A172 (cell line): ENCODE results near the gene CHST5. TPM values are rescaled to one million over a fixed set of nuclear protein-coding genes. Genes with fewer than 3 reads are reported as not detected.

Source experiments
- DNase-seq: peaks from one replicate; pipeline ENCODE4 v3.0.0-alpha.2; 2015; ENCODE audit warnings: low spot score
- total RNA-seq: library from RNA; depleted of rRNA; stranded (reverse); fragments of >200 nt; shearing (Covaris generic); gene quantifications from 2 replicates; pipeline ENCODE4 v1.2.3, GENCODE V29; 2014; rRNA removed

Gene CHST5
- not detected in 2 replicates for total RNA-seq

GRCh38 chr16:75535901-75536300, at the start of gene CHST5:
CHST5 (minus strand) TSS chr16:75536108; CDS start chr16:75530384, 5,724 bp downstream.
- no peak for DNase-seq

GRCh38 chr16:75584108-75584507, 48.2 kb upstream of the CHST5 start:
- DNase-seq, result no peak

GRCh38 chr16:75579281-75579834, 43.5 kb upstream of the CHST5 start:
- DNase-seq, result no peak

GRCh38 chr16:75578725-75579124, 42.8 kb upstream of the CHST5 start:
- DNase-seq, result no peak

GRCh38 chr16:75578212-75578611, 42.3 kb upstream of the CHST5 start:
- no peak for DNase-seq

GRCh38 chr16:75576384-75576811, 40.5 kb upstream of the CHST5 start:
- DNase-seq, result no peak

- DNase-seq, result no peak
These were observed 40.0 kb upstream of the CHST5 start for GRCh38 chr16:75575958-75576357.

- DNase-seq, result no peak
These were observed 38.0 kb upstream of the CHST5 start for GRCh38 chr16:75573955-75574354.

- no peak for DNase-seq
These were observed 37.1 kb upstream of the CHST5 start for GRCh38 chr16:75572864-75573542.

GRCh38 chr16:75570396-75571065, 34.6 kb upstream of the CHST5 start:
- no peak for DNase-seq

GRCh38 chr16:75567911-75568310, 32.0 kb upstream of the CHST5 start:
- no peak for DNase-seq

GRCh38 chr16:75566758-75567255, 30.9 kb upstream of the CHST5 start:
- no peak for DNase-seq

- DNase-seq, result peak; percentile 62
These were observed 30.3 kb upstream of the CHST5 start, which contains the start of gene GABARAPL2 for GRCh38 chr16:75566040-75566757. GABARAPL2 (plus strand) TSS chr16:75566379; CDS start chr16:75566487, 108 bp downstream.

- no peak for DNase-seq
These were observed 29.7 kb upstream of the CHST5 start for GRCh38 chr16:75565640-75566039.

- DNase-seq, result peak; percentile 28
These were observed 23.9 kb upstream of the CHST5 start for GRCh38 chr16:75559564-75560372.

- DNase-seq, result no peak
These were observed 23.0 kb upstream of the CHST5 start for GRCh38 chr16:75558846-75559401.

GRCh38 chr16:75556431-75556950, 20.6 kb upstream of the CHST5 start:
- DNase-seq, result no peak

GRCh38 chr16:75555707-75556430, 20.0 kb upstream of the CHST5 start, which contains the start of gene TMEM231:
TMEM231 (minus strand) TSS chr16:75556252; CDS start chr16:75556209, 43 bp downstream.
- DNase-seq, result peak; percentile 89

GRCh38 chr16:75555213-75555706, 19.4 kb upstream of the CHST5 start:
- DNase-seq, result peak; percentile 91

GRCh38 chr16:75552951-75553350, 17.0 kb upstream of the CHST5 start:
- no peak for DNase-seq
